ENCODE measurements around the gene EIF3B.
"Not testable (repeated sequence)": the region's sequence is repeated elsewhere in the genome, so short reads cannot be mapped to it uniquely, and the experiment has no call there.

The EIF3B gene

DNA sequence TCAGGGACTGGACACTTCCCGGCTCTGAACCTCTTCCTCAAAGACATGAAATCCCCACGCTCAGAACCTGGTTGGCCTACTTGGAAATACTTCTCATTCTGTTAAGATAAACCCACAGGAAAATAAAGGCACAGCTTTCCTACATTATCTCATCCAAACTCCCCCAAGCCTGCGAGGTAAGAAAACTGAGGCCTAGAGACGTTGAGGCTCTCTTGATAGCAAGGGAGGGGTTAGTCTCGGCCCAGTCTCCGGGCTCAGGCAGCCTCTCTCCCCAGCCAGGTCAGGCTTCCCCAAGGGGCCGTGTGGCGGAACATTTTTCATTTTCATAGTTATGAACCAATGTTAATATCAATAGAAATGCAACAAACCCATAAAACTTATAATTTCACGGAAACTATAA lies 4.6 kb upstream of the EIF3B start:
- DNase-seq: no peak

DNA sequence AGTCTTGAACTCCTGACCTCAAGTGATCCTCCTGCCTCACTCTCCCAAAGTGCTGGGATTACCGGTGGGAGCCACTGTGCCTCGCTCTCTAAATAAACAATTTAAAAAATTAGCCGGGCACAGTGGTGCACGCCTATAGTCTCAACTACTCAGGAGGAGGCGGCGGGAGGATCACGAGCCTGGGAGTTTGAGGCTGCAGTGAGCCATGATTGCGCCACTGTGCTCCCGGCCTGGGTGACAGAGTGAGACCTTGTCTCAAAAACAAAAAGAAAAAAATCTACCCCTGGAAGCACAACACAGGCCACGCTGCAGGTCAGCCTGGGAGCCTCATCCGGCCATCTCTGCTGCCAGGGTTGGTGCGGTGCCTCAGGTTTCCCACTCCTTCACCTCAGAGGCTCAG lies 3.8 kb upstream of the EIF3B start:
- no peak for DNase-seq

DNA sequence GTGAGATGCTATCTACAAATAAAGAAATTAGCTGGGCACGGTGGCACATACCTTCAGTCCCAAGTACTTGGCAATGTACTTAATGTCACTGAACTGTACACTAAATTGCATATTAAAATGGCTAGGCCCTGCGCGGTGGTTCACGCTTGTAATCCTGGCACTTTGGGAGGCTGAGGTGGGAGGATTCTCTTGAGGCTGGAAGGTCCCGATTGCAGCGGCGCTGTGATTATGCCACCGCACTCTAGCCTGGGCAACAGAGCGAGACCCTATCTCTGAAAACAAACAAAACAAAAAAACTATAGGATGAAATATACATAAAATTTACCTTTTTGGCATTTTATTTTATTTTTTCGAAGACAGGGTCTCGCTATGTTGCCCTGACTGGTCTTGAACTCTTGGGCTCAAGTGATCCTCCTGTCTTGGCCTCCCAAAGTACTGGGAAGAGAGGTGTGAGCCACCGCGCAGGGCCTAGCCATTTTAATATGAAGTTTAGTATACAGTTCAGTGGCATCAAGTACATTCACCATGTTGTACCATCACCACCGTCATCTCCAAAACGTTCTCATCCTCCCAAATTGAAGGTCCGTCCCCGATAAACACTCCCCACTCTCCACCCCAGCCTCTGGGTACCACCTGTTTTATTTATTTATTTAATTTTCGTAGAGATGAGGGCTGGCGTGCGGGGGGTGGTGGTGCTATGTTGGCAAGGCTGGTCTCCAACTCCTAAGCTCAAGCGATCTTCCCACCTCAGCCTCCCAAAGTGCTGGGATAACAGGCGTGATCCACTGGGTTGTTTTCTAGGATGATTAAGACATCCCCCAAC lies 1.3 kb upstream of the EIF3B start:
- DNase-seq: peak; percentile 2

DNA sequence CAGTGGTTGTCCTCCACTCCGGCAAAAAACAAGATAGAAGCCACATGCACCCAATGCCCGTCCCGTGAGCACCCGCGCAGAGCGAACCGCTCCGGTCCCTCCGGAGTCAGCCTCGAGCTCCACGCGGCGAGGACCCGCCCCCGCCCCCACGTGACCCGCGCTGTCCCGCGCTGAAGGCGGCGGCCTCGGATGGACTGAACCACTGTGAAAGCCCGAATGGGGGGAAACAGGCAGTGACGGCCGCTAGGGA lies 766 bp upstream of the EIF3B start:
- DNase-seq: peak; percentile 91

DNA sequence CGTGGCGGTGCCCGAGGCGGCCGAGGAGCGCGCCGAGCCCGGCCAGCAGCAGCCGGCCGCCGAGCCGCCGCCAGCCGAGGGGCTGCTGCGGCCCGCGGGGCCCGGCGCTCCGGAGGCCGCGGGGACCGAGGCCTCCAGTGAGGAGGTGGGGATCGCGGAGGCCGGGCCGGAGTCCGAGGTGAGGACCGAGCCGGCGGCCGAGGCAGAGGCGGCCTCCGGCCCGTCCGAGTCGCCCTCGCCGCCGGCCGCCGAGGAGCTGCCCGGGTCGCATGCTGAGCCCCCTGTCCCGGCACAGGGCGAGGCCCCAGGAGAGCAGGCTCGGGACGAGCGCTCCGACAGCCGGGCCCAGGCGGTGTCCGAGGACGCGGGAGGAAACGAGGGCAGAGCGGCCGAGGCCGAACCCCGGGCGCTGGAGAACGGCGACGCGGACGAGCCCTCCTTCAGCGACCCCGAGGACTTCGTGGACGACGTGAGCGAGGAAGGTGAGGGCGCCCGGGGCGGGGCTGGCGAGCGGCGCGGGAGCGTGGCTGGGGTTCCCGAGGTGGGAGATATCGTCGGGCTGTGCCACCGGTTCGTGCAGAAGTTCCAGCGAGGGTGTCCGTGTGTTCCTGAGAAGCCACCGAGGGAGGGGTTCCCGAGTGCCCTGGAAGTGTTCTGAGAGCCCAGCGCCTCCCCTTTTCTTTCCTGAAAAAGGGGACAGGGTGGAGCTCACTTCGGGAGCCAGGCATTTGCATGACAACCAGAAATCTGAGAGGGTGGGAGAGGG lies 495 bp downstream of the EIF3B start:
- DNase-seq: peak; percentile 5

DNA sequence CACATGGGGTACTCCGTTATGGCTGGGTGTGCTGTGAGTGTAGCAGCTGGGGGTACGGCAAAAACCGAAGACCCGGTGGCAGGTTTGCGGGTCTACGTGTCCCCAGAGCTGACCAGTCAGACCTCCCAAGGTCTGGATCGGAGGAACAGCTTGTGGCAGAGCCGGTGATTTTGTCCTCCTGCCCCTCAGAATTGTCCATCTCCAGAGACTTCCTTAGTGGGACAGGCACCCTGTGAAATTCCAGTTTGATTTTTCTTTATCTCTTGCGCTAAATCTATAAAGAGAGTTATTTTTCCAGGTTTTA lies 1.0 kb downstream of the EIF3B start:
- no peak for DNase-seq

DNA sequence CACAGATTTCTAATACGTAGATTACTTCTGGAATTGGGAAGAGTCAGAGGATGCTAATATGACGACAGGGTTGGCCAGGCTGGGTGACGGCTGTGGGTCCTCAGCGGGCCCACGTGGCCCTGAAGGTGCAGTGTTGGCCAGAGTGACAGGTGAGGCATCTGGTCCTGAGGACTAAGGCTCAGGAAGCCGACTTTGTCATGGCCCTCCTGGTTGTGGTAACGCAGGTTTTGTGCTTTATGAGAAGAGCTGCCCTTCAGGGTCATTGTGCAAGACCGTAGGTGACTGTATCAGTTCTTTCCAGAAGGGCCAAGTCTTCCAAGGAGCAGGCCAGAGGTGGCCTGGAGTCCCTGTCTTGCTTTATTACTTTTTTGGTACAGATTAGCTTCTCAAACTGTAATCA lies 2.5 kb downstream of the EIF3B start:
- DNase-seq: no peak

DNA sequence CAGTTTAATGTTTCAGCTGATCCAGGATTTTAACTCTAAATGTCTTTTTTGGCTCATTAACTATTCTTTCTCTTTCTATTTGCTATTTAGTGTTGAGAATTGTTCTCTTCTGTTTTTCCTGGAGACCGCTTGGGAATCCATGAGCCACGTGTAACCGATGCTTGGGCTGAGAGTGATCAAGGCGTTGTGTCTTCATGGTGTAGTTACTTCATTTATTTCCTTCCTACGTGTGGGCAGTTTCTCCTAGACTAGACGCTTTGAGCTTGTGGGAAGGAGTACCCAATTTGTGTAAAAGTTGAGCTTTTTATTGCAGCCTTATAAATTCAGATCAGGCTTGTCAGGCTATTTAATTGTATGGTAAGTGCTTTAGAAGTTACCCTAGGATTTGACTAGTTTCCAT lies 2.9 kb downstream of the EIF3B start:
- no peak for DNase-seq

DNA sequence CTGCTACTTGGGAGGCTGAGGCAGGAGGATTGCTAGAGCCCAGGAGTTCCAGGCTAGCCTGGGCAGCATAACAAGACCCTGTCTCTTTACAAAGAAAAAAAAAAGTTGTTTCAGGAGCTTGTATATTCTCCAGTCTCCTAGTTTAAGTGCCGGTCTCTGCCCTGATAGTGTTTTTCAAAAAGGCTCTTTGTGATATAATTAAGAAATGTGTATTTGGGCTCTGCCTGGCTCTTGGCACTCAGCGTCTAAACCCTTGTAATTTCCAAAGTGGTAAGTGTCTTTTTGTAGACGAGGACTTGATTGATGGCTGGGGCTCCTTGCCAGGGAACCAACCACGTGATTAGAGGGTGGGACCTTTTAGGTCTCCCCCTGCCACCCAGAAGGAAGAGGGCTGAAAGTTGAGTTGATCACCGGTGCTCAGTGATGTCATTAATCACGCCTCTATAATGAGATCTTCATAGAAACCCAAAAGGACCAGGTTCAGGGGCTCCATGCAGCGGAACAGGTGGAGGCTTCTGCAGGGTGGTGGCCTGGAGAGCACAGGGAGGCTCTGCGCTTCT lies 4.4 kb downstream of the EIF3B start:
- DNase-seq: no peak

DNA sequence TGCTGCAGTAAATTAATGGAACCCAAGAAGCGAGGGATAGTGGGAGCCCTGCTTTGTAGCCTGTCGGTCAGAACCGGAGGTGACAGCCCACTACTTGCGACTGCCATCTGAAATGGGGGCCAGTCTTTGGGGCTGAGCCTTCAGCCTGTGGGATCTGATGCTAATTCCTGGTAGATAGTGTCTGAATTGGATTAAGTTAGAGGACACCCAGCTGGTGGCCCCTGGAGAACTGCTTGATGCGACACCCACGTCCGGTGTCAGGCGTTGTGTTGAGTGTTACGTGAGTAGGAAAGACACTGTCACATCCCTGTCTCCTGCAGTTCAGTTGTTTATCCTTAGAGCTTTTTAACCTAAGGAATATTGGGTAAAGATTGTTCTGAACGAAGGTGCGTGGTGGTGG lies 5.0 kb downstream of the EIF3B start:
- no peak for DNase-seq

DNA sequence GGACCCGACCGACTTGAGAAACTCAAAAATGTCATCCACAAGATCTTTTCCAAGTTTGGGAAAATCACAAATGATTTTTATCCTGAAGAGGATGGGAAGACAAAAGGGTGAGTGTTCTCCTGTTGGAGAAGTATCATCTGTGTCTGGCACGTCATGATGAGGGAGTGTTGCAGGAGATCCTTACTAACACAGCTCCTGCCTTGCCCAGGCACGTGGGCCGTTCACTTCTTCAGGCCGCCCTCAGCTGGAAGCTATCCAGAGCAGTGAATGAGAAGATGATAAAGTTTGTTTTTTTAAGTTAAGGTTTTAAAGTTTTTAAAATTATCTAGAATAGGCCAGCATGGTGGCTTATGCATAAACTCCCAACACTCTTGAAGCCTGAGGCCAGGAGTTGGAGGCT lies 6.2 kb downstream of the EIF3B start:
- no peak for DNase-seq

DNA sequence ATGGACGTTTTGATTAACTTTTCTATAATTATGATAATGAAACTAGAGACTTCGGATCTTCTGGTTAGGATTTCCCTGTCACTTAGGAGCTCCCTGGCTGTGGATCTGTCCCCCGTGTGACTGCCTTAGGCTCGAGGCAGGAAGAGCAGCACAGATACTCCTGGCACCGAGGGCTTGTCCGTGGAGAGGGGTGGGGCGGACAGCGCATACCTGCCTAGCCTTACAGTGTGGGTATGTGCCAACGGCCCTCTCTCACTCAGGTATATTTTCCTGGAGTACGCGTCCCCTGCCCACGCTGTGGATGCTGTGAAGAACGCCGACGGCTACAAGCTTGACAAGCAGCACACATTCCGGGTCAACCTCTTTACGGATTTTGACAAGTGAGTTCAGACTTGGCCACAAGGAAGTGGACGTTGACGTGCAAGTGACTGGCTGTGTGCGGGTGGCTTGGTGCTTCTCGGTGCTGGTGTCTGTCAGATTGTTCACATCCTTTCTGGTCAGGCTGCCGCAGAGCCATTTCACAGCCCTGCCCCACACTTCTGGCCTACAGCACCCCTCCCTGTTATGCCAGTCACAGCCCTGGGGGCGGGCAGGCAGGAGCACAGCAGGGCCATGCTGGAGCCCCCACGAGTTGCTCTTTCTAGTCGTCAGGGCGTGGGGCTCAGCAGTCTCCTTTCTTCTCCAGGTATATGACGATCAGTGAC lies 7.9 kb downstream of the EIF3B start:
- DNase-seq: no peak

DNA sequence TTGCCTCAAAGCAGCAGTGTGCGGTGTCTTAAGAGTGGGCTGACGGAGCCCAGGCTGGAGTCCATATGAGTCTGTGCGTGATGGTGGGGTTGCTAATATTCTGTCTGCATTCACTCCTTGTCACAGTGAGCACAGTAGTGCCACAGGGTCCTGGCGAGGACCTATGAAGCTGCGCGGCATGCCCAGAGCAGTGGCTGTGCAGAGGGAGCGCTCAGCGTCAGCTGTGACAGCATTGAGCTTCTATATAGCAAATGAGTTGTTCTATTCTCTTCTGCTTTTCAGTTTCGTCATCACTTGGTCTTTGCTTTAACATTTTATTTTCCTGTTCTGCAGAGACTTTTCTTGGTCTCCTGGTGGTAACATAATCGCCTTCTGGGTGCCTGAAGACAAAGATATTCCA lies 14.5 kb downstream of the EIF3B start:
- no peak for DNase-seq

DNA sequence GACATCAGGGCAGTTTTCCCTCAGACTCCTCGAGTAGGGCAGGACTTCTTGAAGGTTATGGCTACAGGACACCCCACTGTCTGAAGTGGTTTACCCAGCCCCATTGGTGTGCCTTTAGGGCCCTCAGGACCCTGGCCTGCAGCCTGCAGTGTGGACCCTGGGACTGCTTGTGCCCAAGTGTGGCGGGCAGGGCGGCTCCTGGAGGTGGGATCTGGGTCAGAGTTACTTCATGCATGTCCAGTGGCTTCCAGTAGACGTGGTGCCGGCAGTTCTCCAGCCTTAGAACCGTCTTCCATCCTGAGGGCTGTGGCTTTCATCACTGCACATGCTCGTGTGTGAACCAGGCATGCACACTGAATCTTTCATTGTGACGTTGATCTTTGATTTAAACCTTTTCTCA lies 16.7 kb downstream of the EIF3B start:
- DNase-seq: no peak

DNA sequence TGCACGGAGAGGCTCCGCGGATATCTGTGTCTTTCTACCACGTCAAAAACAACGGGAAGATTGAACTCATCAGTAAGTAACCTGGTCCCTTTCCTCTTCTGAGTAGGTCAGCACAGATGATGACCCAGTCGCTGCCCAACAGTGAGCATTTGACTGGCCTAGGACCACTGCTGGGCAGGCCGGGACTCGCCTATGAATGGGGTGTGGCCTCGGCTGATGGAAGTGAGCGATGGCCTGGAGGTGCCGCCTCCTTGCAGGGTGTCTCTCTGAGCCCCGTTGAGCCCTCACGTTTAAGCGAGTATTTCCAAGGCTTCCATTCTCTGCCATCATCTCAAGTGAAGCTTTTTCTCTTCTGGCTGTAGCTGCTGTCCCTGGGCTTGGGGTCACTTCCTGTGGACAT lies 18.1 kb downstream of the EIF3B start:
- DNase-seq: no peak

DNA sequence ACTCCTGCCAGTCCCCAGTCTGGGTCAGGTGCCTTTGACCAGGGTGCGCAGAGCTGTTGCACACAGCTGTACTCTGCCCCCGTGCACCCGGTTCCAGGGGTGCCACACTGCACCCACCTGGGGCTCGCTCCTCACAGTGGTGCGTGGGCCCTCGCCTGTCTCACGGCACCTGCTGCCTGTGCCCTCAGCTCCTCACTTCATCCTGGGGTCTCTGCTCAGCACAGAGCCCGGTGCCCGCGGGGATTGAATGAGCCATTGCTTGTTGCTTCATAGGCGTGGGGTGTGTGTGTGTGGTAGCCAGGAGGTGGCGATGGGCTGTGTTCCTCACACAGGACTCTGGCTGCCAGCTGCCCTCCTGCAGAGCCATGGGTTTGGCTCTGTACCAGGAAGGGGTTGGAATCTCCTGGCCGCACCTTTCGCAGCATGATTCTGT lies 18.5 kb downstream of the EIF3B start:
- DNase-seq: no peak

DNA sequence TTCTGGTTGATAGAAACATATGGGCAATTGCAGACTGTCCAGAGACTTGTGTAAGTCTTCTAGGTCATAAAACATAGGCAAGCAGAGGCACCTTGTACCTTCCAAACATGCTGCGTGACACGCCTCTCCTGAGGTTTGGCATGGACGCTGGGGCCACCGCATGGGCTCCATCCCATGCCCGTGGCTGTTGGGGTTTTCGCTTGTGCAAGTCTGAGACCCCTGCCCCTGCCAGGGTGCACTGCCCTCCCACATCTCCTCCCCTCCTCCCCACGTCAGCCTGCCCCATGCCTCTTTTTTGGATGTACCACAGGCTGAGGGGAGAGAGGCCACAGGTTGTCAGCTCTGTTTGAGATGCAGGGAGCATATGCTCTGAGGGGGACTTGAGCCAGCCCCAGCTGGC lies 19.0 kb downstream of the EIF3B start:
- no peak for DNase-seq

DNA sequence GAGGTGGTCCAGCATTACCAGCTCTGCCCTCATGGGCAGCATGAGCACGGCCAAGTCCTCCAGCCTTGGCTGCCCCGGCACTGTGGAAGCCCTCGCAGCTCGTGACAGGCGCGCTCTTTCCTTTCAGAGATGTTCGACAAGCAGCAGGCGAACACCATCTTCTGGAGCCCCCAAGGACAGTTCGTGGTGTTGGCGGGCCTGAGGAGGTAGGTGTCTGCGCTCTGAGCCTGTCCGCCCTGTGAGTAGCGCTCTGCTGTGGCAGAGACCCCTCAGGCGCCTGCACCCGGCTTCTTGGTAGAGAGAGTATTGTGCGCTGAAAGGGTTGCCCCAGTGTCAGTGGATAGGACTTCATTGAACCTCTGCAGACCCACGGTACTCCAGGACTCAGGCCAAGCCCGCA lies 19.8 kb downstream of the EIF3B start:
- DNase-seq: no peak

DNA sequence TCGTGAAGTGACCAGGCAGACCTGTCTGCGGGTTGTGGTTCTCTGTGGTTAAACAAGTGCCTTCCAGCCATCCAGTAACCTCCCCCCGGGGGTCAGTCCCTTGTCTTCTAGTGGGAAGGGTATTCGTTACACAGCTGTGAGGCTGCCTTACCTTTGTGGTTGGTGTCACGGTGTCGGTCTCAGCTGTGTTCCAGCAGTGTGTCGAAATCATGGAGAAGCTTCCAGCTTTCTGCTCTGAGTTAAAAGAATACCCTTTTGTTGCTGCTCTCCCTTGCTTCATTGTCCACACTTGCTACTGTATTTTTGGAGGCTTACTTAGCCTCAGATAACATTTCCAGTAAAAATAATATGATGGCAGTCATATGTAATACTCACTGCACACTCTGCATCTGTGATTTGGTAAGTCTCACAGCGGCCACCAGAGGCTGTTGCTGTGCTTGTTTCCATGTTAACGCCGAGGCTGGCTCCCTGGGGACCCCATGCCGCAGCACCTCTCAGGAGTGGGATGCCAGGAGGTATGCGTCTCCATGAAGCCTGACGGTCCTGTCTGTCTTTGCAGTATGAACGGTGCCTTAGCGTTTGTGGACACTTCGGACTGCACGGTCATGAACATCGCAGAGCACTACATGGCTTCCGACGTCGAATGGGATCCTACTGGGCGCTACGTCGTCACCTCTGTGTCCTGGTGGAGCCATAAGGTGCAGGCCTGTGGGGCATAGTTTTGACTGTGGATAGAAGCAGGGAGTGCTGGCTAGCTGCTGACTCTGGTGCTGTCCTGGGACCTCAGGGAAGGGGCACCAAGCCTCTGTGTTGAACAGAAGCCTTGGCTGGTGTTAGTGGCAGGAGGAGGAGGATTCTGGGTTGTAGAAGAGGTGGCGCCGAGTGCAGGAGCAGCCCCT lies 20.5 kb downstream of the EIF3B start:
- DNase-seq: no peak

DNA sequence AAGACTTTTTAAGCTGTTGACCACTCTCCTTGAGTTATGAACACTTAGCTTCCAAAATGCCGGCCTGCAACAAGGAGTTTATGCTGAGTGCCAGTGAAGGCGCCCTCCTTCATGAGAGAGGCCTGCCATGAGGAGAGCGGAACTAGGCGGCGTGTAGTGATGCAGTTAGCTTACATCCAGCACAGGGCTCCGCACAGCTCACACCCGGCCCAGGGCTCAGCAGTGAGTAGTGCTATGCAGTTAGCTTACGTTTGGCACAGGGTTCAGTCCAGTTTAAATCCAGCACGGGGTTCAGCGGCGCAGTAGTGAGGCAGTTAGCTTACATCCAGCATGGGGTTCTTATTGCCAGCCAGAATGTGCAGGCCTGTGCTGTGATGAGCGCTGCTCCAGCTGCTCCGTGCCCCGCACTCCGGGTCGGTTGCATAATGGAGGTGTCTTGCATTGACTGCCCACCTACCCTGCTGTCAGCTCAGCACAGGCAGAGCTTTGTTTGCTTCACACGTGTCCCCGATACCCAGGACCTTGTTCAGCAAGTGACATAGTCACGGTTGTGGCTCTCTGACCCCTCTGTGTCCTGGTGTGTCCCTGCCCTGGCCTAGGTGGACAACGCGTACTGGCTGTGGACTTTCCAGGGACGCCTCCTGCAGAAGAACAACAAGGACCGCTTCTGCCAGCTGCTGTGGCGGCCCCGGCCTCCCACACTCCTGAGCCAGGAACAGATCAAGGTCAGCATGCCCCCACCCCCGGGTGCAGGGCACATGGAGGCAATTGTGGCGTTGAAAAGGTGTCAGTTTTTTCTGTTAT lies 21.9 kb downstream of the EIF3B start:
- DNase-seq: no peak

DNA sequence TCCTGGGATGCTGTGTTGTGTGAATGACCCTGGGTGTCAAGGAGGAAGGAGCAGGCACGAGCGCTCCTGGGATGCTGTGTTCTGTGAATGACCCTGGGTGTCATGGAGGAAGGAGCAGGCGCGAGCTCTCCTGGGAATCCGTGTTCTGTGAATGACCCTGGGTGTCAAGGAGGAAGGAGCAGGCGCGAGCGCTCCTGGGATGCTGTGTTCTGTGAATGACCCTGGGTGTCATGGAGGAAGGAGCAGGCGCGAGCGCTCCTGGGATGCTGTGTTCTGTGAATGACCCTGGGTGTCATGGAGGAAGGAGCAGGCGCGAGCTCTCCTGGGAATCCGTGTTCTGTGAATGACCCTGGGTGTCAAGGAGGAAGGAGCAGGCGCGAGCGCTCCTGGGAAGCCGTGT lies 22.9 kb downstream of the EIF3B start:
- DNase-seq: not testable (repeated sequence)

DNA sequence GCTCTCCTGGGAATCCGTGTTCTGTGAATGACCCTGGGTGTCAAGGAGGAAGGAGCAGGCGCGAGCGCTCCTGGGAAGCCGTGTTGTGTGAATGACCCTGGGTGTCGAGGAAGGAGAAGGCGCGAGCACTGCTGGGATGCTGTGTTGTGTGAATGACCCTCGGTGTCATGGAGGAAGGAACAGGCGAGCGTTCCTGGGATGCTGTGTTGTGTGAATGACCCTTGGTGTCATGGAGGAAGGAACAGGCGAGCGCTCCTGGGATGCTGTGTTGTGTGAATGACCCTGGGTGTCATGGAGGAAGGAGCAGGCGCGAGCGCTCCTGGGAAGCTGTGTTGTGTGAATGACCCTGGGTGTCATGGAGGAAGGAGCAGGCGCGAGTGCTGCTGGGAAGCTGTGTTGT lies 23.5 kb downstream of the EIF3B start:
- not testable (repeated sequence) for DNase-seq
